HG02610 (cell line): Measurements from ENCODE around the gene XPO6.

Experiments
- ATAC-seq: cut with Tn5 transposase; IDR thresholded peaks from one replicate; pipeline ENCODE4 v1.9.1; 2021; ENCODE audit warnings: mild to moderate bottlenecking, moderate library complexity; ENCODE audit not compliant: unreplicated experiment

Gene XPO6

GRCh38 chr16:28183930-28184329 lies 27.8 kb downstream of the XPO6 start:
- no peak for ATAC-seq

GRCh38 chr16:28183484-28183883 lies 28.3 kb downstream of the XPO6 start:
- ATAC-seq = no peak

- ATAC-seq = no peak
Measured at GRCh38 chr16:28182801-28183200, 29.0 kb downstream of the XPO6 start.

GRCh38 chr16:28182183-28182582 lies 29.6 kb downstream of the XPO6 start:
- no peak for ATAC-seq

- no peak for ATAC-seq
Measured at GRCh38 chr16:28181515-28181914, 30.2 kb downstream of the XPO6 start.

GRCh38 chr16:28180655-28181460 lies 30.9 kb downstream of the XPO6 start:
- peak; percentile 52 for ATAC-seq

- ATAC-seq = peak; percentile 45
Measured at GRCh38 chr16:28179354-28179753, 32.4 kb downstream of the XPO6 start.

GRCh38 chr16:28175715-28176114 lies 36.0 kb downstream of the XPO6 start:
- no peak for ATAC-seq

- ATAC-seq = no peak
Measured at GRCh38 chr16:28172336-28172735, 39.4 kb downstream of the XPO6 start.

GRCh38 chr16:28171816-28172215 lies 39.9 kb downstream of the XPO6 start:
- no peak for ATAC-seq

- ATAC-seq = no peak
Measured at GRCh38 chr16:28168991-28169554, 42.7 kb downstream of the XPO6 start.

GRCh38 chr16:28167730-28168129 lies 44.0 kb downstream of the XPO6 start:
- ATAC-seq = no peak

- no peak for ATAC-seq
Measured at GRCh38 chr16:28167221-28167620, 44.5 kb downstream of the XPO6 start.

GRCh38 chr16:28166394-28167208 lies 45.2 kb downstream of the XPO6 start:
- ATAC-seq = no peak

- ATAC-seq = no peak
Measured at GRCh38 chr16:28165598-28165997, 46.2 kb downstream of the XPO6 start.

- no peak for ATAC-seq
Measured at GRCh38 chr16:28164140-28164539, 47.6 kb downstream of the XPO6 start.

GRCh38 chr16:28163699-28164098 lies 48.1 kb downstream of the XPO6 start:
- no peak for ATAC-seq

- ATAC-seq = no peak
Measured at GRCh38 chr16:28162326-28162877, 49.4 kb downstream of the XPO6 start.

GRCh38 chr16:28161626-28162025 lies 50.1 kb downstream of the XPO6 start:
- ATAC-seq = no peak

GRCh38 chr16:28158136-28158535 lies 53.6 kb downstream of the XPO6 start:
- ATAC-seq = no peak

- ATAC-seq = no peak
Measured at GRCh38 chr16:28156056-28156680, 55.6 kb downstream of the XPO6 start.
